K562 (cell line): ENCODE data around the gene ZNF552. TPM values are rescaled to one million over a fixed set of nuclear protein-coding genes. Genes with fewer than 3 reads are reported as not detected.

Experiments used
- BCL6 ChIP-seq: fragments of 250-450 bp; sonication (Bioruptor Pico); IDR thresholded peaks from 2 replicates; pipeline ENCODE4 v1.4.0; 2020
- CEBPG ChIP-seq, 3 experiments: fragments of 200-800 bp in 1 of 3; sonication (Bioruptor generic) in 1 of 3; sonication (generic) in 1 of 3; formaldehyde crosslinking in 1 of 3; IDR thresholded peaks in 2 of 3; conservative IDR thresholded peaks in 1 of 3; 2 replicates each; pipeline versions ENCODE4 v1.6.1 to v1.8.0; 2016 to 2022; ENCODE audit warnings: missing compliant biosample characterization in 2 of 3, missing genetic modification characterization in 2 of 3, mild to moderate bottlenecking in 1 of 3, missing genetic modification reagents in 1 of 3
- GATAD2A ChIP-seq: fragments of 450-650 bp; IDR thresholded peaks from 2 replicates; pipeline ENCODE4 v1.6.1; 2017
- HINFP ChIP-seq: fragments of 450-650 bp; conservative IDR thresholded peaks from 2 replicates; pipeline ENCODE4 v1.6.1; 2016; ENCODE audit warnings: missing genetic modification characterization, low read depth, mild to moderate bottlenecking, control low read depth, missing compliant biosample characterization
- IFI16 ChIP-seq: fragments of 250-450 bp; sonication (Bioruptor Pico); IDR thresholded peaks from 2 replicates; pipeline ENCODE4 v2.1.2; 2022; ENCODE audit warnings: mild to moderate bottlenecking, inconsistent platforms
- NONO ChIP-seq, 2 experiments: fragments of 200-400 bp in 1 of 2; fragments of 450-650 bp in 1 of 2; formaldehyde crosslinking in 1 of 2; IDR thresholded peaks; 2 replicates each; pipeline ENCODE4 v1.6.1; 2017; ENCODE audit warnings: low read depth in 2 of 2, mild to moderate bottlenecking in 2 of 2, moderate library complexity in 2 of 2, low read length in 1 of 2
- PHF20 ChIP-seq: fragments of 450-650 bp; IDR thresholded peaks from 2 replicates; pipeline ENCODE4 v1.6.1; 2018; ENCODE audit not compliant: partially characterized antibody
- POLR2A ChIP-seq: fragments of 450-650 bp; conservative IDR thresholded peaks from 2 replicates; pipeline ENCODE4 v1.6.1; 2016
- RBM22 ChIP-seq: fragments of 200-400 bp; formaldehyde crosslinking; IDR thresholded peaks from 2 replicates; pipeline ENCODE4 v1.6.1; 2018; ENCODE audit warnings: low read length, low read depth; ENCODE audit not compliant: poor library complexity, severe bottlenecking
- SMARCB1 ChIP-seq: IDR thresholded peaks from 2 replicates; pipeline ENCODE4 v1.6.1; 2011; ENCODE audit warnings: improper control_type of control experiment, low read depth; ENCODE audit not compliant: insufficient read length
- TCF7L2 ChIP-seq: fragments of 150-350 bp; IDR thresholded peaks from 2 replicates; pipeline ENCODE4 v1.6.1; 2016; ENCODE audit warnings: low read depth, mild to moderate bottlenecking, low read length, moderate library complexity
- TOE1 ChIP-seq, 2 experiments: fragments of 450-650 bp in 1 of 2; sonication (generic) in 1 of 2; formaldehyde crosslinking in 1 of 2; IDR thresholded peaks; 2 replicates each; pipeline versions ENCODE4 v1.7.1 to v1.8.0; 2016 to 2022; ENCODE audit warnings: borderline replicate concordance in 2 of 2, mild to moderate bottlenecking in 2 of 2, antibody characterized with exemption in 1 of 2, inconsistent platforms in 1 of 2, low read depth in 1 of 2, missing genetic modification reagents in 1 of 2, moderate library complexity in 1 of 2
- ZFP36 ChIP-seq: fragments of 150-350 bp; IDR thresholded peaks from 2 replicates; pipeline ENCODE4 v1.6.1; 2018; ENCODE audit warnings: low read length, low read depth; ENCODE audit not compliant: partially characterized antibody
- polyA plus RNA-seq, 8 experiments: library from polyadenylated mRNA; depleted of rRNA in 4 of 8; stranded (reverse) in 5 of 8; unstranded in 3 of 8; fragments of >200 nt; fragmentation: Nextera tagmentation in 2 of 8; fragmentation: Illumina TruSeq in 1 of 8; extraction: Ambion mirVana in 2 of 8; extraction: Trizol in 1 of 8; gene quantifications; 2 replicates each; pipeline versions ENCODE4 v1.2.1 to v1.2.3, GENCODE V29; 2011 to 2014; ENCODE audit warnings: inconsistent platforms in 1 of 8, missing spikeins in 1 of 8
- total RNA-seq, 7 experiments: library from RNA; depleted of rRNA in 6 of 7; stranded (reverse); fragments of >200 nt in 6 of 7; fragmentation: Illumina TruSeq in 2 of 7; extraction: Trizol in 2 of 7; gene quantifications; 2 replicates each; pipeline versions ENCODE4 v1.2.1 to v1.2.3, GENCODE V29; 2011 to 2021; ENCODE audit warnings: low replicate concordance in 1 of 7
- TF ChIP-seq, protein P1 (sequence below): sonication (generic); formaldehyde crosslinking; IDR thresholded peaks from 2 replicates; pipeline ENCODE4 v1.8.0; 2023; ENCODE audit warnings: mild to moderate bottlenecking, missing genetic modification reagents
- TF ChIP-seq, protein P2 (sequence below): IDR thresholded peaks from 2 replicates; pipeline ENCODE4 v1.6.1; 2011; ENCODE audit warnings: borderline replicate concordance, low read depth, mild to moderate bottlenecking, moderate library complexity, low read length; ENCODE audit not compliant: insufficient read depth, poor library complexity, severe bottlenecking
- TF ChIP-seq, protein P3 (sequence below), 3 experiments: IDR thresholded peaks in 2 of 3; conservative IDR thresholded peaks in 1 of 3; 2 replicates each; pipeline ENCODE4 v1.5.1; 2011 to 2012; ENCODE audit warnings: low read length in 3 of 3, mild to moderate bottlenecking in 3 of 3, control low read depth in 2 of 3, improper control_type of control experiment in 1 of 3, inconsistent platforms in 1 of 3, low read depth in 1 of 3, mixed read lengths in 1 of 3, moderate library complexity in 1 of 3; ENCODE audit not compliant: insufficient read depth in 2 of 3

The ZNF552 gene
- total and polyA plus RNA-seq, 9 of the 15 experiments (the other 6 are each of a cell fraction or from before 2014, with no cell fraction given) = 4.4 to 12.4 (median 8.5) TPM

GRCh38 chr19:57819475-57820148 is 4.9 kb upstream of the ZNF552 start (continued):
- TF ChIP-seq, protein P1, sequence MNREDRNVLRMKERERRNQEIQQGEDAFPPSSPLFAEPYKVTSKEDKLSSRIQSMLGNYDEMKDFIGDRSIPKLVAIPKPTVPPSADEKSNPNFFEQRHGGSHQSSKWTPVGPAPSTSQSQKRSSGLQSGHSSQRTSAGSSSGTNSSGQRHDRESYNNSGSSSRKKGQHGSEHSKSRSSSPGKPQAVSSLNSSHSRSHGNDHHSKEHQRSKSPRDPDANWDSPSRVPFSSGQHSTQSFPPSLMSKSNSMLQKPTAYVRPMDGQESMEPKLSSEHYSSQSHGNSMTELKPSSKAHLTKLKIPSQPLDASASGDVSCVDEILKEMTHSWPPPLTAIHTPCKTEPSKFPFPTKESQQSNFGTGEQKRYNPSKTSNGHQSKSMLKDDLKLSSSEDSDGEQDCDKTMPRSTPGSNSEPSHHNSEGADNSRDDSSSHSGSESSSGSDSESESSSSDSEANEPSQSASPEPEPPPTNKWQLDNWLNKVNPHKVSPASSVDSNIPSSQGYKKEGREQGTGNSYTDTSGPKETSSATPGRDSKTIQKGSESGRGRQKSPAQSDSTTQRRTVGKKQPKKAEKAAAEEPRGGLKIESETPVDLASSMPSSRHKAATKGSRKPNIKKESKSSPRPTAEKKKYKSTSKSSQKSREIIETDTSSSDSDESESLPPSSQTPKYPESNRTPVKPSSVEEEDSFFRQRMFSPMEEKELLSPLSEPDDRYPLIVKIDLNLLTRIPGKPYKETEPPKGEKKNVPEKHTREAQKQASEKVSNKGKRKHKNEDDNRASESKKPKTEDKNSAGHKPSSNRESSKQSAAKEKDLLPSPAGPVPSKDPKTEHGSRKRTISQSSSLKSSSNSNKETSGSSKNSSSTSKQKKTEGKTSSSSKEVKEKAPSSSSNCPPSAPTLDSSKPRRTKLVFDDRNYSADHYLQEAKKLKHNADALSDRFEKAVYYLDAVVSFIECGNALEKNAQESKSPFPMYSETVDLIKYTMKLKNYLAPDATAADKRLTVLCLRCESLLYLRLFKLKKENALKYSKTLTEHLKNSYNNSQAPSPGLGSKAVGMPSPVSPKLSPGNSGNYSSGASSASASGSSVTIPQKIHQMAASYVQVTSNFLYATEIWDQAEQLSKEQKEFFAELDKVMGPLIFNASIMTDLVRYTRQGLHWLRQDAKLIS (CRISPR knock-in tag) = peak; percentile 54; the same call in 1 of the 2 replicates
- TF ChIP-seq, protein P2, sequence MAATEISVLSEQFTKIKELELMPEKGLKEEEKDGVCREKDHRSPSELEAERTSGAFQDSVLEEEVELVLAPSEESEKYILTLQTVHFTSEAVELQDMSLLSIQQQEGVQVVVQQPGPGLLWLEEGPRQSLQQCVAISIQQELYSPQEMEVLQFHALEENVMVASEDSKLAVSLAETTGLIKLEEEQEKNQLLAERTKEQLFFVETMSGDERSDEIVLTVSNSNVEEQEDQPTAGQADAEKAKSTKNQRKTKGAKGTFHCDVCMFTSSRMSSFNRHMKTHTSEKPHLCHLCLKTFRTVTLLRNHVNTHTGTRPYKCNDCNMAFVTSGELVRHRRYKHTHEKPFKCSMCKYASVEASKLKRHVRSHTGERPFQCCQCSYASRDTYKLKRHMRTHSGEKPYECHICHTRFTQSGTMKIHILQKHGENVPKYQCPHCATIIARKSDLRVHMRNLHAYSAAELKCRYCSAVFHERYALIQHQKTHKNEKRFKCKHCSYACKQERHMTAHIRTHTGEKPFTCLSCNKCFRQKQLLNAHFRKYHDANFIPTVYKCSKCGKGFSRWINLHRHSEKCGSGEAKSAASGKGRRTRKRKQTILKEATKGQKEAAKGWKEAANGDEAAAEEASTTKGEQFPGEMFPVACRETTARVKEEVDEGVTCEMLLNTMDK = no peak
- TF ChIP-seq NONO (IDR thresholded peaks at IDR 0.05; ENCODE audit: low read depth in 2 of 2, low read length in 1 of 2) (no peak), BCL6 (no peak), PHF20 (peak; percentile 38), RBM22 (peak; percentile 73), ZFP36 (no peak), POLR2A (peak; percentile 89), CEBPG (CRISPR knock-in tag; IDR thresholded peaks at IDR 0.05) (no peak), CEBPG (tag; conservative IDR thresholded peaks at IDR 0.05 in 1 of 2, IDR thresholded peaks at IDR 0.05 in 1 of 2) (no peak), HINFP (tag) (no peak), IFI16 (CRISPR knock-in tag) (no peak), GATAD2A (no peak), SMARCB1 (no peak), TCF7L2 (no peak), TOE1 (IDR thresholded peaks at IDR 0.05; ENCODE audit: borderline replicate concordance) (no peak; the same call in 1 of the 2 replicates), TOE1 (CRISPR knock-in tag; IDR thresholded peaks at IDR 0.05; ENCODE audit: borderline replicate concordance, low read depth) (no peak)
- TF ChIP-seq, protein P3, sequence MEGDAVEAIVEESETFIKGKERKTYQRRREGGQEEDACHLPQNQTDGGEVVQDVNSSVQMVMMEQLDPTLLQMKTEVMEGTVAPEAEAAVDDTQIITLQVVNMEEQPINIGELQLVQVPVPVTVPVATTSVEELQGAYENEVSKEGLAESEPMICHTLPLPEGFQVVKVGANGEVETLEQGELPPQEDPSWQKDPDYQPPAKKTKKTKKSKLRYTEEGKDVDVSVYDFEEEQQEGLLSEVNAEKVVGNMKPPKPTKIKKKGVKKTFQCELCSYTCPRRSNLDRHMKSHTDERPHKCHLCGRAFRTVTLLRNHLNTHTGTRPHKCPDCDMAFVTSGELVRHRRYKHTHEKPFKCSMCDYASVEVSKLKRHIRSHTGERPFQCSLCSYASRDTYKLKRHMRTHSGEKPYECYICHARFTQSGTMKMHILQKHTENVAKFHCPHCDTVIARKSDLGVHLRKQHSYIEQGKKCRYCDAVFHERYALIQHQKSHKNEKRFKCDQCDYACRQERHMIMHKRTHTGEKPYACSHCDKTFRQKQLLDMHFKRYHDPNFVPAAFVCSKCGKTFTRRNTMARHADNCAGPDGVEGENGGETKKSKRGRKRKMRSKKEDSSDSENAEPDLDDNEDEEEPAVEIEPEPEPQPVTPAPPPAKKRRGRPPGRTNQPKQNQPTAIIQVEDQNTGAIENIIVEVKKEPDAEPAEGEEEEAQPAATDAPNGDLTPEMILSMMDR (IDR thresholded peaks at IDR 0.05 in 2 of 3, conservative IDR thresholded peaks at IDR 0.05 in 1 of 3; ENCODE audit: insufficient read depth in 2 of 3, low read depth in 1 of 3, low read length in 3 of 3) = peak in 1 of 3 experiments; percentile 44; a peak in 2 of 6 replicates
